ENCODE measurements around the gene CCDC191. TPM values are rescaled to one million over a fixed set of nuclear protein-coding genes. Genes with fewer than 3 reads are reported as not detected.

The CCDC191 gene
- total and polyA plus RNA-seq, 10 donors, result 4.2 to 11.0 (median 8.2) TPM

GRCh38 chr3:114060906-114061655 is 4.8 kb upstream of the CCDC191 start:
- intact Hi-C loops (cut with DNase I; ENCODE audit: low total_unique reads), result no loop called here
- Histone ChIP-seq H3K27ac (no peak overlapping the region), H3K4me1 (peaks cover 22 to 61% (median 38%) of the 10 kb centered on the region in 6 donors), H3K4me3 (no peak overlapping the region), H3K27me3 (replicated peaks in 1 of 7) (no peaks in the 10 kb centered on the region), H3K9me3 (no peaks in the 10 kb centered on the region), H3K36me3 (peaks cover 0 to 36% (median 11%) of the 10 kb centered on the region in 6 donors)
- 83 to 88% (median 86%) methylated on average over 8 of the region's 8 CpGs for WGBS, 5 donors
- TF ChIP-seq CTCF (IDR thresholded peaks at IDR 0.05 in 8 of 11, conservative IDR thresholded peaks at IDR 0.05 in 3 of 11) (no peak), POLR2A (IDR thresholded peaks at IDR 0.05) (no peak), POLR2AphosphoS5 (IDR thresholded peaks at IDR 0.05) (no peak)
- no peak for DNase-seq

DNA sequence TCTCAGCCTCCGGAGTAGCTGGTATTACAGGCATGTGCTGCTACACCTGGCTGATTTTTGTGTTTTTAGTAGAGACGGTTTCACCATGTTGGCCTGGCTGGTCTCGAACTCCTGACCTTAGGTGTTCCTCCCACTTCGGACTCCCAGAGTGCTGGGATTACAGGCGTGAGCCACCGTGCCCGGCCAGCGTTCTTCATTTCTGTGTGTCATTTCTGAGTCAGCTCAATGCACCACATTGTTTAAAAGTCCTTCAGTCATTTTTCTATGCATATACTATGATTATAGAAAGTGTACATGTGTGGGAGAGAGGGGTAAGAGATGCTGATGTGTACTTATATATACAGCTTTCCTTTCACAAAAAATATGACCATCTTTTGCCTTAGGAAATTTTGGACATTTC is 2.3 kb upstream of the CCDC191 start:
- peaks cover 28 to 76% (median 49%) of the 10 kb centered on the region in 6 donors for H3K4me1 ChIP-seq
- DNase-seq, result no peak
- peaks cover 0 to 16% (median 0%) of the 10 kb centered on the region in 6 donors for H3K36me3 ChIP-seq
- TF ChIP-seq CTCF (IDR thresholded peaks at IDR 0.05 in 8 of 11, conservative IDR thresholded peaks at IDR 0.05 in 3 of 11), result no peak
- 88 to 95% (median 93%) methylated on average over 8 of the region's 8 CpGs for WGBS, 5 donors
- no peak overlapping the region for H3K27ac ChIP-seq
- no peaks in the 10 kb centered on the region for H3K9me3 ChIP-seq
- H3K4me3 ChIP-seq, result no peak overlapping the region
- no peaks in the 10 kb centered on the region for H3K27me3 ChIP-seq (replicated peaks in 1 of 7)
- intact Hi-C loops (cut with DNase I; ENCODE audit: low total_unique reads), result no loop called here

- no peak for DNase-seq
- Histone ChIP-seq H3K4me1 (peaks cover 28 to 66% (median 48%) of the 10 kb centered on the region in 6 donors), H3K27me3 (replicated peaks in 1 of 7) (no peaks in the 10 kb centered on the region), H3K4me3 (peak overlapping the region; percentile 67 to 96 (median 80)), H3K36me3 (peaks cover 0 to 16% (median 0%) of the 10 kb centered on the region in 6 donors), H3K9me3 (no peaks in the 10 kb centered on the region), H3K27ac (peak overlapping the region; percentile 59 to 92 (median 86))
- WGBS, 5 donors, result 0 to 2% (median 0%) methylated on average over 5 to 8 of the region's 8 CpGs
- intact Hi-C loops (cut with DNase I; ENCODE audit: low total_unique reads), result no loop called here
- TF ChIP-seq POLR2AphosphoS5 (IDR thresholded peaks at IDR 0.05), result no peak
- no peak for TF ChIP-seq CTCF (IDR thresholded peaks at IDR 0.05 in 8 of 11, conservative IDR thresholded peaks at IDR 0.05 in 3 of 11)
- TF ChIP-seq POLR2A (IDR thresholded peaks at IDR 0.05), result no peak
Observed at GRCh38 chr3:114057011-114057347, 653 bp upstream of the CCDC191 start.

DNA sequence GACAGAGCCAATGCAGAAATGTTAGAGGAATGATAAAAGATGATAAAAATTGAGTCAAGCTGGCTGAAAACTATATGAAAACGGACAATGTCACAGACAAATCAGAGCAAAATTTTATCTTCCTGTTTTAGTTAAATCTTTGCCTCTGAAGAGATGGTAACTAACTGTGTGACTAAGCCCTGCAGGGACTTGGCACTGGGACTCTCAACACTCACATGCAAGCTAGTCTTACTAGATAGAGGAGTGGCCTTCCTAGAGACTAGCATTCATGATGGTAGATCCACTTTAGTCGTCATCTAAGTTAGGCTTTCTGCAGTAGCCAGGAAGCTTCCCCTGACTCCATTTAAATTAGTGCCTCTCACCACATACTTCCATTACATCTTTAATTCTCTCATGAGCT is 4.1 kb downstream of the CCDC191 start:
- Histone ChIP-seq H3K27ac (no peak overlapping the region), H3K4me3 (no peak overlapping the region), H3K36me3 (no peaks in the 10 kb centered on the region), H3K9me3 (no peaks in the 10 kb centered on the region), H3K4me1 (peaks cover 6 to 20% (median 14%) of the 10 kb centered on the region in 6 donors), H3K27me3 (replicated peaks in 1 of 7) (no peaks in the 10 kb centered on the region)
- no peak for DNase-seq
- intact Hi-C loops (cut with DNase I; ENCODE audit: low total_unique reads), result no loop called here
- no peak for TF ChIP-seq POLR2AphosphoS5 (IDR thresholded peaks at IDR 0.05)
- no peak for TF ChIP-seq POLR2A (IDR thresholded peaks at IDR 0.05)
- no peak for TF ChIP-seq CTCF (IDR thresholded peaks at IDR 0.05 in 8 of 11, conservative IDR thresholded peaks at IDR 0.05 in 3 of 11)
- 89 to 94% (median 91%) methylated on average over 2 of the region's 2 CpGs for WGBS, 5 donors
